BLaER1 (cell line): ENCODE measurements around the gene COMT.

Source experiments
- H3K27ac ChIP-seq: shearing (Covaris generic); formaldehyde crosslinking; 2 replicates; pipeline ENCODE4 v1.8.1; 2022
- H3K27me3 ChIP-seq: shearing (Covaris generic); formaldehyde crosslinking; 2 replicates; pipeline ENCODE4 v1.8.1; 2022
- H3K36me3 ChIP-seq: shearing (Covaris generic); formaldehyde crosslinking; 2 replicates; pipeline ENCODE4 v1.8.1; 2022
- H3K4me1 ChIP-seq: shearing (Covaris generic); formaldehyde crosslinking; 2 replicates; pipeline ENCODE4 v1.8.1; 2022
- H3K4me2 ChIP-seq: shearing (Covaris generic); formaldehyde crosslinking; 2 replicates; pipeline ENCODE4 v1.8.1; 2022
- H3K4me3 ChIP-seq: shearing (Covaris generic); formaldehyde crosslinking; 2 replicates; pipeline ENCODE4 v1.8.1; 2022
- H3K9ac ChIP-seq: shearing (Covaris generic); formaldehyde crosslinking; 2 replicates; pipeline ENCODE4 v1.8.1; 2022
- H3K9me3 ChIP-seq: shearing (Covaris generic); formaldehyde crosslinking; 2 replicates; pipeline ENCODE4 v1.8.1; 2022
- H4K20me1 ChIP-seq: shearing (Covaris generic); formaldehyde crosslinking; 2 replicates; pipeline ENCODE4 v1.8.1; 2022
- Cebpa-rat ChIP-seq: shearing (Covaris generic); IDR thresholded peaks from 2 replicates; pipeline ENCODE4 v1.8.1; 2022

Gene COMT

DNA sequence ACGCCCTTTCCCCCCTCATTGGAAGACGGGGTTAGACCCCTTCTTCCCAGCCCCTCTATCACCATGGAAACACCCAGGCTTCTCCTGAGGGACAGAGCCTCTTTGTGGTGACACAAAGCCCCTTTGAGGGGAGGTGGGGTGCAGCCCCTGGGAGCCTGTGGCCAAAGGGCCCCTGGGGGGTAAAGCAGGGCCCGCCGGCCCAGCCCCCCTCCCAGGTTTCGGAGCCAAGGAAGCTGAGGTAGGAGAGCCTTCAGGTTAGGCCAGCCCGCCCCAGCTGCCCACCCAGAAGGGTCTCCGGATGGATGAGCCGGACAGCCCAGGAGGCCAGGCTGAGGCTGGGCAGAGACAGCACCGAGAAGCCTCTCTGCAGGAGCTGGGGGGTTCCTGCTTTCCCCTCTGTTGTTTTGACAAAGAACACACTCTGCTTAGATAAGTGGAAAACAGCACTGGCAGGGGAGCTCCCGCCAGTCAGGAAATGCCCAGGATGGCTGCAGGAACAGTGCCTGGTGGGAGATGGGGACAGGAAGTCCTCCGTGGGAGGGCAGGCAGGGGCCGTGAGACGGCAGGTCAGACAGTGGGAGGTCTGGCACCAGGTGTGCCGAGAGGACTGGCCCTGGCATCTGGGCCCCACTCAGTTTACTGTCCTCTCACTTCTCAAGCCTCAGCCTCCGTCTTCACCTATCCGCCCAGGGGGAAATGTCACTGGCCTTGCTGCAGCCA lies 56.8 kb downstream of the COMT start:
- H3K27ac ChIP-seq = peak overlapping the region; percentile 50; the same call in 1 of the 2 replicates
- H3K9me3 ChIP-seq = peaks cover 3% of the 10 kb centered on the region
- no peak for TF ChIP-seq Cebpa-rat
- no peaks in the 10 kb centered on the region for H3K36me3 ChIP-seq
- peaks cover 86% of the 10 kb centered on the region for H3K4me1 ChIP-seq
- H3K4me3 ChIP-seq = no peak overlapping the region
- peak overlapping the region; percentile 78 for H3K4me2 ChIP-seq
- no peaks in the 10 kb centered on the region for H3K27me3 ChIP-seq
- peak overlapping the region; percentile 20; the same call in 1 of the 2 replicates for H3K9ac ChIP-seq
- no peaks in the 10 kb centered on the region for H4K20me1 ChIP-seq

DNA sequence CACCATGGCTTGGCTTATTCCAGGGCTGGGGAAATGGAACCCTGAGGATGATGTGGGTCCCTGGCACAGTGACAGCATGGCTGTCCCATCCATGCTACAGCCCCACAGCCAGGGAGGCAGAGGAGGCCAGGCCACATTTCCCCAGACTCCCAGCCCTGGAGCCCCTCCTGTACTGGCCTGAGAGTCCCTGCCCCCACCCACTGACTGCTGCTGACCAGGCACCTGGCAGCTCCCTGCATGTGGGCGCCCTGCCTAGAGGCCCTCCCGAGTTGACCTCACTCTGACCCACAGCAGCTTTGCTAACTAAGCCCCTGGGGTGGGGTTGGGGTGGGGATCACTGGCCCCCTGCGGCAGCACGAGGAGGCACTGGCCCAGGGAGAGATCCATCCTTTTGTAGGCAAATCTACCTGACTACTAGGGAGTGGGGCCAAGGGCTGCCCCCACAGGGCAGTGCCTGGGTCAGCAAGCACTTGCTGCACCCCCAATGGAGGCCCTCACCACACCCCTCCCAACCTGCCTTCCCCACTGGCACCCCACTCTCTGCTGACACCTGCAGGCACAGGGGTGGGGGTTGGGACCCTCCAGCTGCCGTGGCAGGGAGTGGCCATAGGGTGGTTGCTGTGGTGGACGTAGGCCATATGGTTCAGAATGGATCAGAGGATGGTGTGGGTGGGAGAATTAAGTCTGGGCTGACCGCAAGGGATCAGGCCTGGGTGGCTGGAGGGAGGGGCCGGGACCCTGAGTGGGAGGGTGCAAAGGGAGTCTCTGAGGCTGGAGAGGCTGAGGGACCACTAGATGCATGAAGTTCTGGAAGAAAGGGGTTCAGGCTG lies 57.6 kb downstream of the COMT start:
- Histone ChIP-seq H3K9me3 (peaks cover 11% of the 10 kb centered on the region), H3K4me2 (peak overlapping the region; percentile 78), H3K27ac (0 out of 2 replicates have a peak overlapping the region, but pooled peaks have one; percentile 50), H3K27me3 (no peaks in the 10 kb centered on the region), H3K9ac (no peak overlapping the region), H3K4me3 (no peak overlapping the region), H4K20me1 (no peaks in the 10 kb centered on the region), H3K4me1 (peaks cover 86% of the 10 kb centered on the region), H3K36me3 (no peaks in the 10 kb centered on the region; the same call in 1 of the 2 replicates)
- TF ChIP-seq Cebpa-rat = no peak

DNA sequence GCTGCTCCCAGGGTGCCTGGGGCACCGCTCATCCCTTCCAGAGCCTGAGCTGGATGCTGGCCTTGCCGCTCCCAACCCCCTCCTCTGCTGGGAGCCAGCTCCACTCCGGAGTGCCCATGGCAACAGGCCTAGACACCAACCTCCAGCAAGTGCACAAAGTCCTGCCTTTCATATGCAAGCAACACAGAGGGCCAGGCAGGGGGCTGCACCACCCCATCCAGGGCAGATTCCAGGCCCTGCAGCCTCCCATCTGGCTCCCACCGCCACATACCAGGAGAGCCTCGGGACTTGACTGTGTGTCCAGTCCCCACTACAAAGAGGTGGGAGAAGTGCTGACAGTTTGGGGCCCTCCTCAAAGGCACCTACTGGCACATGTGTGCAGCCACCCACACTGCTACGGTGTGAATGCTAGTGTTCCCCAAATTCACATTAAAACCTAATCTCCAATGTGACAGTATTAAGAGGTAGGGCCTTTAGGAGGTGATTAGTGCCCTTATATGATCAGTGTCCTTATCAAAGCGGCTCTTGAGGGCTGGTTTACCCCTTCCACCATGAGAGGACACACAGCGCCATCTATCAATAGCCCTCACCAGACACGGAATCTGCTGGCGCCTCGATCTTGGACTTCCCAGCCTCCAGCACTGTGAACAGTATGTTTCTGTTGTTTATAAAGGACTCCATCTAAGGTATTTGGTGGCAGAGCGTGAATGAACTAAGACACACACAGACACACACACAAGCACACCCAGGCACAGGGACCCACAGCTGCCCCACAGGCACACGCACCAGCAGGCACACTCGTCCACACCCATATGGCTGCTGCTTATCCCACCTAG lies 58.9 kb downstream of the COMT start:
- Histone ChIP-seq H3K4me1 (peaks cover 77% of the 10 kb centered on the region), H3K9ac (peak overlapping the region; percentile 25; the same call in 1 of the 2 replicates), H3K27me3 (no peaks in the 10 kb centered on the region), H3K4me3 (no peak overlapping the region), H3K36me3 (no peaks in the 10 kb centered on the region; the same call in 1 of the 2 replicates), H3K27ac (peak overlapping the region; percentile 33; the same call in 1 of the 2 replicates), H3K4me2 (peak overlapping the region; percentile 78), H3K9me3 (peaks cover 17% of the 10 kb centered on the region), H4K20me1 (no peaks in the 10 kb centered on the region)
- TF ChIP-seq Cebpa-rat = no peak

- H3K27ac ChIP-seq = peak overlapping the region; percentile 33
These were observed 59.6 kb downstream of the COMT start for GRCh38 chr22:20001082-20001638.

GRCh38 chr22:20002128-20002527 lies 60.6 kb downstream of the COMT start:
- no peaks in the 10 kb centered on the region; the same call in 1 of the 2 replicates for H3K36me3 ChIP-seq
- peaks cover 17% of the 10 kb centered on the region for H3K9me3 ChIP-seq
- H4K20me1 ChIP-seq = no peaks in the 10 kb centered on the region
- no peaks in the 10 kb centered on the region for H3K27me3 ChIP-seq
- H3K9ac ChIP-seq = peak overlapping the region; percentile 25; the same call in 1 of the 2 replicates
- peak overlapping the region; percentile 33; the same call in 1 of the 2 replicates for H3K27ac ChIP-seq
- TF ChIP-seq Cebpa-rat = no peak
- no peak overlapping the region for H3K4me3 ChIP-seq
- H3K4me2 ChIP-seq = peak overlapping the region; percentile 78
- peaks cover 61% of the 10 kb centered on the region for H3K4me1 ChIP-seq

More at GRCh38 chr22:20001082-20001638, 59.6 kb downstream of the COMT start:
- Histone ChIP-seq H3K9me3 (peaks cover 17% of the 10 kb centered on the region), H3K9ac (peak overlapping the region; percentile 25; the same call in 1 of the 2 replicates), H3K27me3 (no peaks in the 10 kb centered on the region), H3K4me1 (peaks cover 70% of the 10 kb centered on the region), H4K20me1 (no peaks in the 10 kb centered on the region), H3K4me2 (peak overlapping the region; percentile 78), H3K4me3 (no peak overlapping the region), H3K36me3 (no peaks in the 10 kb centered on the region; the same call in 1 of the 2 replicates)
- no peak for TF ChIP-seq Cebpa-rat

GRCh38 chr22:20002636-20003035 lies 61.1 kb downstream of the COMT start:
- Histone ChIP-seq H3K4me2 (peak overlapping the region; percentile 78), H3K27ac (peak overlapping the region; percentile 33; the same call in 1 of the 2 replicates), H4K20me1 (no peaks in the 10 kb centered on the region), H3K4me1 (peaks cover 56% of the 10 kb centered on the region), H3K9ac (peak overlapping the region; percentile 25; the same call in 1 of the 2 replicates), H3K4me3 (no peak overlapping the region), H3K27me3 (no peaks in the 10 kb centered on the region), H3K9me3 (peaks cover 17% of the 10 kb centered on the region), H3K36me3 (no peaks in the 10 kb centered on the region; the same call in 1 of the 2 replicates)
- TF ChIP-seq Cebpa-rat = no peak

- H3K36me3 ChIP-seq = no peaks in the 10 kb centered on the region; the same call in 1 of the 2 replicates
- no peak overlapping the region for H3K4me3 ChIP-seq
- peaks cover 49% of the 10 kb centered on the region for H3K4me1 ChIP-seq
- H3K4me2 ChIP-seq = no peak overlapping the region
- H3K27me3 ChIP-seq = no peaks in the 10 kb centered on the region
- TF ChIP-seq Cebpa-rat = no peak
- H3K9me3 ChIP-seq = peaks cover 17% of the 10 kb centered on the region
- no peaks in the 10 kb centered on the region for H4K20me1 ChIP-seq
- no peak overlapping the region for H3K27ac ChIP-seq
- no peak overlapping the region for H3K9ac ChIP-seq
These were observed 61.7 kb downstream of the COMT start for GRCh38 chr22:20003304-20003703.

GRCh38 chr22:20004464-20004863 lies 62.9 kb downstream of the COMT start:
- no peak overlapping the region for H3K4me2 ChIP-seq
- no peak overlapping the region for H3K4me3 ChIP-seq
- H3K27ac ChIP-seq = no peak overlapping the region
- H3K9me3 ChIP-seq = peaks cover 17% of the 10 kb centered on the region
- no peak overlapping the region for H3K9ac ChIP-seq
- no peaks in the 10 kb centered on the region for H3K27me3 ChIP-seq
- no peaks in the 10 kb centered on the region for H4K20me1 ChIP-seq
- H3K4me1 ChIP-seq = peaks cover 38% of the 10 kb centered on the region
- no peaks in the 10 kb centered on the region; the same call in 1 of the 2 replicates for H3K36me3 ChIP-seq
- no peak for TF ChIP-seq Cebpa-rat
